GM21529 (cell line): ENCODE results near the gene ZFP62.

Experiments
- ATAC-seq: cut with Tn5 transposase; IDR thresholded peaks from one replicate; pipeline ENCODE4 v1.9.1; 2021; ENCODE audit not compliant: unreplicated experiment

ZFP62 gene

DNA sequence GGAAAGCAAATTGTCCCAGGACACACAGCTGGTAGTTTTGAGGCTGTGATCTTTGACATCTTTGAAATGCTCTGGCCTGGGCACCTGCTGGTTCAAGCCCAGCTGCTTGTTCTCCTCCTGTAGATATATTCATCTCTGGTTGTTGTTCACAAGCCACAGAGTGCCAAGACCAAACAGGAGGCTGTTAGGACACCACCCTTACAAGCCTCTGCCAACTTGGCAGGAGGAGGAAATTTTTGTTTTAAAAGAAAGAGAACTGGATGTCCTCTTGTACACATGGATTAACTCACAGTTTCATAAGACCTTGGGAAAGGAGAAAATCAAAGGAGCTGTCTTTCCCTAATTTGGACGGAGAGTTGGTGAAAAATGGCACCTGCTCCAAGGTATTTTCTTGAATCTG lies 8.5 kb upstream of the ZFP62 start:
- no peak for ATAC-seq

- peak; percentile 65 for ATAC-seq
These were observed 7.9 kb upstream of the ZFP62 start for GRCh38 chr5:180868960-180869359.

DNA sequence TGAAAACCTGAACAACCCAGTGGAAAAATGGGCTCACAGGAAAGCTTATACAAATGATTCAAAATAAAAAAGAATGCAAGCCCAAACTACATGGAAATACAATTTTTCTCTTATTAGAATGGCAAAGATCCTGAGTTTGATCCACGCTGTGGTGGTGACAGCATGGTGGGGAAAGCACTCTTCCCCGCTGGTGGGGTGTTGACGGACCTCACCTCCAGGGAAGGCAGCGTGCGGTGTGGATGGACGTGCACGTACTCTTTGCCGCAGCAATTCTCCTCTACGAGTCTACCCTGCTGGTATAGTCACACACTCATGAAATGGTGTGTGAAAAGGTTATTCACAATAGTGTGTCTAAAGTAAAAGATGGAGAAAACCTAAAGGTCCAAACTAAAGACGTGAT lies 5.9 kb upstream of the ZFP62 start:
- ATAC-seq = no peak

DNA sequence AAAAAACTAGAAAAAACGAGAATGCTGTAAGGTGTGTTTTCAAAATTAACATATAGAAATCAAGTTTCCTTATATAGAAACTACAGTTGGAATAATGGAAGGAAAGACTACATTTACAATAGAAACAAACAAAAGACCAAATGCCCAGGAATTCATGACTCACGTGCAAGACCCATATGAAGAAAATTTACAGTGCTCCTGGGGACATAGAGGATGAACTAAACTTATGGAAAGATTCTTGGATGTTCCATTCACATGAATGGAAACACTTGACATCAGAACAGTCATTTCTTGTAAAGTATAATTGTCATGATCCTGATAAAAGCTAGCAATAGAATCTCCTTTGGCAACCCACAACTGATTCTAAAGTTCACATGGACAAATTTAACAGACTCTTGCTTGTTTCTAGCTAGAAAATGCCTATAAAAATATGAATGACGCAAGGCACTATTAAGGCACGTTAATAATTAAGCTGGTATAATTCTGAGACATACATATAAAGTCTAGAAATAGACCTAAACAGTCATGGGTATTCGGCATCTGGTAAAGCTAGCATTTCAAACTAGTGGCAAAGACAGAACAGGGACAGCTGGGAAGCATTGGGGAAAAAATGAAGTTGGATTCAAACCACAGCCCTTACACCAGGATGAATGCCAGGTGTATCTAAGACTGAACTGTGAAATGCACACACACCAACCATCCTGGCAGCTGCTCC lies 5.1 kb upstream of the ZFP62 start:
- no peak for ATAC-seq

GRCh38 chr5:180862645-180863044 lies 1.6 kb upstream of the ZFP62 start:
- no peak for ATAC-seq

DNA sequence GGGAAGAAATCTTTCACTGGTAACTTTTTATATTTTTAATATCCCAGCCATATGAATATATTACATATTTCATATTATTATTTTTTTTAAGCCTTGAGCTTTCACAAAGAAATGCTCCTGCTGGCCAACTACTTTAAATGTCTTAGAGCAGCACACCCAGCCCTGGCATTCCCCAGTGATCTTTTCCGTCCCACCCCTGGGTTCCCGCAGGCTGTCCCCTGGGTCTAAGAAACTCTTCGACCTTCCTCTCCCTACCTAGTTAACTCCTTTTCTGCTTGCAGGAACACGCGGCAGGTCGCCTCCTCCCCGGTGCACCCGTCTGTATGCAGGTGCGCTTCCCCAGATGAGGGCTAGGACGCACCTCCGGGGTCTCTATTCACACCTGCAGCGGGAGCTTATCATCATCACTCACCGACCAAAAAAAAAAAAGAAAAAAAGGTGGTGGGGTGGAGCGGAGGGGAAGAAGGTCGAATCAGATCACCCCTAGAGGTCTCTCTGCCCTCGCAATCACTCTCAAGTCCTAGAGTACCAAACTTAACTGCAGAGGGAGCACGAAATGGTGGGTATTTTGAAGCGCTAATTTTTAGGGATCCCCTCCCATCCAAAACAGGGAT lies 696 bp downstream of the ZFP62 start:
- peak; percentile 53 for ATAC-seq

GRCh38 chr5:180858586-180858985 lies 2.5 kb downstream of the ZFP62 start:
- no peak for ATAC-seq

- no peak for ATAC-seq
These were observed 7.3 kb downstream of the ZFP62 start for GRCh38 chr5:180853848-180854176.

DNA sequence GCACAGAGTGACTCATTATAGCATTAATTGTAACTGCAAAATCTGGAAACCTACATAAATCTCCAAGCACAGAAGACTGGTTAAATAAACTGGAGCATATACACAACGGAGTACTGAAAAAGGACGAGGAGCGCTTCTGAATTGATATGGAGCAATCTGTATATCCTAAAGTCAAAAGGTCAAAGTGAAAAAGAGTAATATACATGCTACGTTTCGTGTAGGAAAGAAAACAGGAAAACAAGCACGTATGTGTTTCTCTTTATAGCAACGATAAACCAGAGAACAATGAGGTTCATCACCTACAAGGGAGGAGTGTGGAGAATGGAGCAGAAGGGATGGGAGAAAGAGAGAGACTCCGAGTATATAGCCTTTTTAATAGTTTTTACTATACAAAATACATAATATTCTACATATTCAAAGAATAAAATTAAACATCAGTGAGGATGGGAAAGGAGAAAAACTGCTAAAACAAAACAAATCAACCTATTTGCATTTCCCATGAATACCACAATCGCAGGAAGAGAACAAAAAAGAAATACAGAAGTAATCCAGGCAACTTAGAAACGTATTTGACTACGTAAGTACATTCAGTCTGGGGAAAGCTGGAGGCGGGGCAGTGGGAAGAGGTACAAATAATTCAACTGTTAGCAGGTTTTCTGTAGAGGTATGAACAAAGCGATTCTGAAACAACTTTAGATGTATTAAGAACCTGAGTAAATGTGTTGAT lies 7.8 kb downstream of the ZFP62 start:
- no peak for ATAC-seq

GRCh38 chr5:180852495-180852894 lies 8.6 kb downstream of the ZFP62 start:
- no peak for ATAC-seq

- no peak for ATAC-seq
These were observed 10.5 kb downstream of the ZFP62 start for GRCh38 chr5:180850434-180851078.

- no peak for ATAC-seq
These were observed 11.2 kb downstream of the ZFP62 start for GRCh38 chr5:180849827-180850226.

GRCh38 chr5:180848878-180849277 lies 12.2 kb downstream of the ZFP62 start:
- no peak for ATAC-seq

DNA sequence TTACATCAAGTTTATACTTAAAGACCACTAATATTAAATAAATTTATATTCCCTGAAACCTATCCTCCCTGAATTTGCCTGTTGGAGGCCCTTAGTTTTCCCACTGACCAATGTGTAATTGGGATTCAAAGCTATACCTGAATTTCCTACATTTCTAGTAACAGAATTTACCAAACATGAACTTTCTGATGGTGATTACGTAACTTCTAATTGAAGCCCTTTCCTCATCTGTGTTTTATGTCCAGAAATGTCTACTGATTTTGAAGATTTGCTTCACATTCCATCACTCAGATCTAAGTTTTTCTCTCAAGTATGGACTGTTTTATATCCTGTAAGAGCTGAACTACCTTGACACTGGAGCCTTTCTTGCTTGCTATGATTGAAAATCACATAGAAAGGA lies 12.8 kb downstream of the ZFP62 start:
- ATAC-seq = no peak

DNA sequence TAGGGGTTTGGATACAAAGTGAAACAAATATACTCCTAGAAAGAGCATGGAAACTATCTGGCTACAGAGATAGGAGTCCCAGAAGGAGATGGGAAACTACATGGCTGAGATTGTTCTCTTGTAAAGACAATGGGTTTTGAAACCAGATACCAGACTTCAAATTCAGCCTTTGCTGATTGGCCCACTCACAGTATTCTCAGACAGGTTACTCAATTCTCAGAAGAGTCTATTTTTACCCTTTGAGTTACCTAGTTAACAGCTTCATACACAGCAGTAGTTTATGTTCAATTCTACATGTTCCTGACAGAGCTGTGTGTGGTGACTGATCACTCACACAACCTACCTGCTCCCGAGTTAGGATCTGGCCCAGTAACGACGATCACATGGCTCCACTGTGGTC lies 14.1 kb downstream of the ZFP62 start:
- no peak for ATAC-seq

DNA sequence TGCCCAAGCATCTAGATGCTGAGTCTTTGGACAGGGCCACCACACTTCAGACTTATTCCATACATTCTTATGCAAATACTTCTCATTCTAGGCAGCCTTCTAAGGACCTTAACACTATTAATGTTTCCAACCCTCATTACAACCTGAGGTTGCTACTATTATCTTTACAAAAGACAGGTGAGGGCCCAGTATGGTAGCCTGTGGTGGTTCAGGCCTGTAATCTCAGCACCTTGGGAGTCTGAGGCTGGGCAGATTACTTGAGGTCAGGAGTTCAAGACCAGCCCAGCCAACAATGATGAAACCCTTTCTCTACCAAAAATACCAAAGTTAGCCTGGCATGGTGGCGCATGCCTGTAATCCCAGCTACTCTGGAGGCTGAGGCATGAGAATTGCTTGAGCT lies 16.2 kb downstream of the ZFP62 start:
- no peak for ATAC-seq

DNA sequence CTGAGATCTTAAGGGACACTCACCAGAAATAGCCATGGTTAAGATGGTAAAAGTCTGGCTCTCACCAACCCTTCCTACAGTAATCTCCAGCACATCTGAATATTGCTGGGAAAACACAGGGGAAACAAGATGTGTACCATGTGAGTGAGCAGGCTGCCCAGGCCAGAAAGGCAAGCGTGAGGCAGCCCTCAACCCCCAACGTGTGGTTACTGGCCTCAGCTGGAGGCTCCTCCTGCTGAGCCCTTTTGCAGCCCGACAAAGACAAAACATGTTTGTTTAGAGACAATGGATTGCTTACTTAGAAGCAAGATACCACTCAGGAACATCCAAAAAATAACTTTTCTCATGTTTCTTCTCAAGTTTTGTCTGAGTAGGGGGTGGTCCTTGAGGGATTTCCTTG lies 16.6 kb downstream of the ZFP62 start:
- no peak for ATAC-seq

DNA sequence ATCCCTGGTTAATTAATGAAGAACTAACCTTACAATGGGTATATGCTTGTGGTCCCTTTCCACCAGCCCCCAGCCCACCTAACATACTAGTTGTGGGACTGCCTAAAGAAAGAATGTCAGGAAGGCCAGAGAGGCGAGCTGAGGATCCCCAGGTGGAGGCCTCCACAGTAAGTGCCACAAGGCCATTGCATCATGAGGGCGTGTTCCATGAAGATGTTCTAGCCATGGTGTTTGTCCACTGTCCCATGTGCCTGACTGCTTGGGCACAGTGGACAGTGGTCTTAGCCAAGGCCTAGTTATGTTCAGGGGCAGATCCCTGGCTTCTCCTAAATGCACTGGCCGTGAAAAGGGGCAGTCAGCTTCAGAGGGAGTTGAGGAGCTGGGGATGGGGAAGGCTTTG lies 21.1 kb downstream of the ZFP62 start:
- ATAC-seq = no peak

- ATAC-seq = no peak
These were observed 21.8 kb downstream of the ZFP62 start for GRCh38 chr5:180839227-180839626.

GRCh38 chr5:180837478-180837877 lies 23.6 kb downstream of the ZFP62 start:
- no peak for ATAC-seq

- ATAC-seq = peak; percentile 55
These were observed 28.4 kb downstream of the ZFP62 start for GRCh38 chr5:180832638-180833068.
